Esophagus muscularis mucosa (tissue), 4 donors: Measurements from ENCODE around the gene TRIB2. TPM values are rescaled to one million over a fixed set of nuclear protein-coding genes. Genes with fewer than 3 reads are reported as not detected.

Experiments
- DNase-seq: peaks from one replicate; pipeline ENCODE4 v3.0.0-alpha.2; 2017; ENCODE audit errors: extremely low spot score
- H3K27ac ChIP-seq, 4 donors: fragments of 200-600 bp; sonication (generic); replicated peaks in 1 of 4; 1 replicate in 3 of 4; 2 replicates in 1 of 4; pipeline ENCODE4 v1.5.1; 2016 to 2019; ENCODE audit warnings: mild to moderate bottlenecking in 1 of 4
- H3K27me3 ChIP-seq, 4 donors: fragments of 200-600 bp; sonication (generic); one replicate each; pipeline versions ENCODE4 v1.5.1 to v1.6.0; 2016 to 2019
- H3K36me3 ChIP-seq, 4 donors: fragments of 200-600 bp; sonication (generic); one replicate each; pipeline ENCODE4 v1.5.1; 2016 to 2019
- H3K4me1 ChIP-seq, 4 donors: fragments of 200-600 bp; sonication (generic); one replicate each; pipeline ENCODE4 v1.5.1; 2016 to 2019
- H3K4me3 ChIP-seq, 4 donors: fragments of 200-600 bp; sonication (generic); 1 replicate in 2 of 4; 2 replicates in 2 of 4; pipeline ENCODE4 v1.5.1; 2016 to 2019; ENCODE audit warnings: mild to moderate bottlenecking in 4 of 4, moderate library complexity in 1 of 4
- H3K9me3 ChIP-seq, 4 donors: fragments of 200-600 bp; sonication (generic); 1 replicate in 3 of 4; 2 replicates in 1 of 4; pipeline ENCODE4 v1.5.1; 2016 to 2019
- EP300 ChIP-seq: sonication (generic); formaldehyde crosslinking; IDR thresholded peaks from one replicate; pipeline ENCODE4 v1.6.1; 2017; ENCODE audit warnings: antibody characterized with exemption
- POLR2A ChIP-seq: fragments of 450-650 bp; IDR thresholded peaks from one replicate; pipeline ENCODE4 v1.6.1; 2017; ENCODE audit warnings: antibody characterized with exemption, moderate library complexity, mild to moderate bottlenecking, low read depth
- POLR2AphosphoS5 ChIP-seq, 2 donors: sonication (generic); formaldehyde crosslinking; IDR thresholded peaks; one replicate each; pipeline ENCODE4 v1.6.1; 2017; ENCODE audit warnings: antibody characterized with exemption in 2 of 2
- WGBS: methylation state at CpG from one replicate; pipeline ENCODE4 v1.1.5; 2018; 5-methylcytosine and 5-hydroxymethylcytosine counted together
- intact Hi-C: fragments of 100-400 bp; cut with DNase I; formaldehyde crosslinking; loops from one replicate; pipeline ENCODE4 v1.15.1; 2023
- total RNA-seq, 4 donors: library from RNA; depleted of rRNA; stranded (reverse); fragments of >200 nt; gene quantifications; one replicate each; pipeline versions ENCODE4 v1.1.0 to v1.2.1, GENCODE V29; 2016
- TF ChIP-seq, protein P1 (sequence below), 3 experiments: fragments of 200-600 bp in 2 of 3; fragments of 450-650 bp in 1 of 3; sonication (generic) in 2 of 3; IDR thresholded peaks; one replicate each; pipeline ENCODE4 v1.5.1; 2017 to 2019; ENCODE audit warnings: antibody characterized with exemption in 3 of 3, mild to moderate bottlenecking in 2 of 3, moderate library complexity in 1 of 3

TRIB2 gene
- total RNA-seq, 4 donors from 2014 or later, result 31.5 to 52.3 (median 39.2) TPM

DNA sequence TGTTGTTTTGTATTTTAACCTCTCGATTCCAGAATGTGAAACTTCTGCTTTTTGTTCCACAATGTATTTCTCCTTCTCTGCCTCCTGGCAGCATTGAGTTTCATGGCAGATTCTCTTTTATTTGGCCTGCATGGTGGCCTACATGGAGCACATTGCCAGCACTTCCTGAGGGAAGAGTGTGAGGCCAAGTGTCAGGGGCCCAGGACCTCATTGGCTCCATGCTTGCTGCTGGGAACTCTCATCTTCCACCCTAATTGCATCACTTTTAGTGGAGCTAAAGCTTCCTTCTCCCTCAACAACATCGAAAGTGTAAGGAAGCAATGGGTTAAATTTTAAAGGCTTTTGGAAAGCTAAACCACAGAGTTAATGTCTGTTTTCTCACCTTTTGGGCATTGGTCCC, 9.5 kb downstream of the TRIB2 start:
- no peak for DNase-seq
- Histone ChIP-seq H3K9me3 (no peaks in the 10 kb centered on the region), H3K27ac (no peak overlapping the region), H3K4me3 (no peak overlapping the region), H3K4me1 (peaks cover 42 to 85% (median 47%) of the 10 kb centered on the region in 4 donors), H3K27me3 (no peaks in the 10 kb centered on the region), H3K36me3 (peaks cover 0 to 81% (median 49%) of the 10 kb centered on the region in 4 donors)
- TF ChIP-seq, protein P1, sequence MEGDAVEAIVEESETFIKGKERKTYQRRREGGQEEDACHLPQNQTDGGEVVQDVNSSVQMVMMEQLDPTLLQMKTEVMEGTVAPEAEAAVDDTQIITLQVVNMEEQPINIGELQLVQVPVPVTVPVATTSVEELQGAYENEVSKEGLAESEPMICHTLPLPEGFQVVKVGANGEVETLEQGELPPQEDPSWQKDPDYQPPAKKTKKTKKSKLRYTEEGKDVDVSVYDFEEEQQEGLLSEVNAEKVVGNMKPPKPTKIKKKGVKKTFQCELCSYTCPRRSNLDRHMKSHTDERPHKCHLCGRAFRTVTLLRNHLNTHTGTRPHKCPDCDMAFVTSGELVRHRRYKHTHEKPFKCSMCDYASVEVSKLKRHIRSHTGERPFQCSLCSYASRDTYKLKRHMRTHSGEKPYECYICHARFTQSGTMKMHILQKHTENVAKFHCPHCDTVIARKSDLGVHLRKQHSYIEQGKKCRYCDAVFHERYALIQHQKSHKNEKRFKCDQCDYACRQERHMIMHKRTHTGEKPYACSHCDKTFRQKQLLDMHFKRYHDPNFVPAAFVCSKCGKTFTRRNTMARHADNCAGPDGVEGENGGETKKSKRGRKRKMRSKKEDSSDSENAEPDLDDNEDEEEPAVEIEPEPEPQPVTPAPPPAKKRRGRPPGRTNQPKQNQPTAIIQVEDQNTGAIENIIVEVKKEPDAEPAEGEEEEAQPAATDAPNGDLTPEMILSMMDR (IDR thresholded peaks at IDR 0.05), result no peak
- TF ChIP-seq EP300 (no peak), POLR2AphosphoS5 (IDR thresholded peaks at IDR 0.05) (no peak), POLR2A (no peak)
- intact Hi-C loops, result no loop called here
- WGBS, result 80% methylated on average over 2 of the region's 2 CpGs

DNA sequence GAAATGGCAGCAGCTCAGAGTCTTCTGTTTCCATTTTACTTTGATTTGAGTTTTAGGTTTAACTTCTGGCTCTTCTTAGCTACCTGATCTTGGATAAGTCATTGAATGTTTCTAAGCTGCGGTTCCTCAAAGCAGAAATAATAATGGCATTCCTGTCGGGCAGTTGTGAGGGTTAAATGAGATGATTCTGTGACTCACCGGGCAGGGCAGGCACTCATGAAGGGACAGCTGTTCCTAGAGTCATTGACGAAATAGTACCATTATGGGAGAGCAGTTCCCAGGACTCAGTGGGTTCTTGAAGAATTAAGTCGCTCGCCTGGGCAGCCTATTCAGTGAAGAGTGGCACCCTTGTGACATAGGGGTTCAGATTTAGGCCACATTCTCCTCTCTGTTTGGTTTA, 10.3 kb downstream of the TRIB2 start:
- Histone ChIP-seq H3K4me1 (peaks cover 42 to 88% (median 46%) of the 10 kb centered on the region in 4 donors), H3K9me3 (no peaks in the 10 kb centered on the region), H3K4me3 (no peak overlapping the region), H3K36me3 (peaks cover 0 to 89% (median 55%) of the 10 kb centered on the region in 4 donors), H3K27ac (no peak overlapping the region), H3K27me3 (no peaks in the 10 kb centered on the region)
- DNase-seq, result no peak
- intact Hi-C loops, result no loop called here
- no peak for TF ChIP-seq POLR2A
- TF ChIP-seq, protein P1 (IDR thresholded peaks at IDR 0.05), result no peak
- no peak for TF ChIP-seq POLR2AphosphoS5 (IDR thresholded peaks at IDR 0.05)
- TF ChIP-seq EP300, result no peak
- WGBS, result 75% methylated on average over 6 of the region's 6 CpGs

DNA sequence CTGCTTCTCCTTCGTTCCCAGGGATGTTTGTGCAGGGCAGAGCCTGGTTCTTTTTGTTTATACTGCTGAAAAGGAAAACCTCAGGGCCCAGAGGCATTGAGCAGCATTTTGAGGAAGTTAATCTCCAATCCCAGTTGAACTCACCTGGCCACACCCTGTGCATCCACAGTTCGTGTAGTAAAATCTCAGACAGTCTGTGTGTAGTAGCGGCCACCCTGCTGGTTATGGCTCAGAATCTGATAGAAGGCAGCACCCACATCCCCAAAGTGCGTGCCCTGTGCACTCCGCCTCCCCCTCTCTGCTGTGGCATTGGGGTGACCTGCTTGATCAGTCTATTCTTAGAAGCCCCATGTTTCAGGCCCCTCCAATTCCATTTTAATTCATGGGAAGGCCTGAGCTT, 10.9 kb downstream of the TRIB2 start:
- Histone ChIP-seq H3K4me1 (peaks cover 43 to 88% (median 48%) of the 10 kb centered on the region in 4 donors), H3K36me3 (peaks cover 0 to 89% (median 57%) of the 10 kb centered on the region in 4 donors), H3K27me3 (no peaks in the 10 kb centered on the region), H3K4me3 (no peak overlapping the region), H3K9me3 (no peaks in the 10 kb centered on the region), H3K27ac (no peak overlapping the region)
- intact Hi-C loops, result no loop called here
- no peak for DNase-seq
- TF ChIP-seq POLR2AphosphoS5 (IDR thresholded peaks at IDR 0.05) (no peak), EP300 (no peak), POLR2A (no peak)
- TF ChIP-seq, protein P1 (IDR thresholded peaks at IDR 0.05), result no peak
- 67% methylated on average over 3 of the region's 5 CpGs for WGBS

DNA sequence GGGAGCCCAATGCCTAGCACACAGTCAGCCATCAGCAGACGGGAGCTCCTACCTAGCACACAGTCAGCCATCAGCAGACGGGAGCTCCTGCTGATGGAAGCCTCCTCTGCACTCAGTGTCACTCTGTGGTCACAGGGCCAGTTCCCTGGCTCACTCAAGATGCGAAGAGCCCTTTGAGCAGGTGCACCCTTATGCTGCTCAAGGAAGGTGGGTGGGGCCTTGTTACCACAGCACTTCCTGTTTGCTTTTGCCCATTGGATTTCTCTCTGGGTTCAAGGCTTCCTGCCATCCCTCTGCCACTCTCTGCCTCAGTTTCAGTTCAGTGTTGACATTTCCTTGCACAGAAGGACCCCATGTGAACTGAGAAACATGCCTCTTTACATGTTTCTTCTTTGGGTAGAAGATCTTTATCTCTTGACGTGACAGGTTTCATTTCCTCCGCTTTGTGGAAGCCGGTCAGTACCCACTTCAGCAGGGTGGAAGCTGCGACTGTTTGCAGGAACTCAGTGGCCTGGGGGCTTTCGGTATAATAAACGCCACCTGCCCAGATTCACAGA, 11.6 kb downstream of the TRIB2 start:
- no peak for DNase-seq
- H3K4me1 ChIP-seq, result peaks cover 50 to 88% (median 50%) of the 10 kb centered on the region in 4 donors

More for the DNA sequence above, 11.6 kb downstream of the TRIB2 start:
- Histone ChIP-seq H3K36me3 (peaks cover 0 to 87% (median 56%) of the 10 kb centered on the region in 4 donors), H3K27ac (no peak overlapping the region), H3K27me3 (no peaks in the 10 kb centered on the region), H3K4me3 (no peak overlapping the region), H3K9me3 (no peaks in the 10 kb centered on the region)
- WGBS, result 89% methylated on average over 8 of the region's 9 CpGs
- TF ChIP-seq POLR2AphosphoS5 (IDR thresholded peaks at IDR 0.05) (no peak), EP300 (no peak), POLR2A (no peak)
- TF ChIP-seq, protein P1 (IDR thresholded peaks at IDR 0.05), result no peak
- intact Hi-C loops, result no loop called here
